ENCODE measurements around the gene ANAPC4. TPM values are rescaled to one million over a fixed set of nuclear protein-coding genes. Genes with fewer than 3 reads are reported as not detected.

Gene ANAPC4
- total and polyA plus RNA-seq, 2 of the 4 experiments (the other 2 are of a cell fraction) = 12.4 to 18.3 TPM

DNA sequence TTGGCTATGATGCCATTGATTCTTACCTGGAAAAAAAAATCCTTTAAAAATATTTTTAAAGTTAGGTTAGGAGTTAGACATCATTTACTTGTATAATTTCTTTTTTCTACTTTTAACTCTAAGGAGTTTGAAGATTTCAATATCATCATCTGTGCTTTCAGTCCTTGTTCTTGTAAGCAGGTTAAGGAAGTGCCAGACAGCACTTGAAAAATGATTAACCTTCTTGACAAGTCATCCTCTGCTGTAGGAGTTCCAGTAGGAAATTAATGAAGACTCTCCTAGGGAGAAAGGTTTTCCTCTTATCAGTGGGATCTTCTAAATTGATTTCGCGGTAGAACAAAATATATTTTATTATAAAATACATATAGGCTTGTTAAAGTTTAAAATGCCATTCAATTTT, 29.1 kb upstream of the ANAPC4 start:
- H2BK20ac ChIP-seq (ENCODE audit: low read depth, low read length) = no peak overlapping the region
- H4K20me1 ChIP-seq (ENCODE audit: insufficient read depth, low read length) = no peaks in the 10 kb centered on the region
- H3K27ac ChIP-seq (ENCODE audit: insufficient read depth, low read length) = no peak overlapping the region
- TF ChIP-seq CHD1 (IDR thresholded peaks at IDR 0.05; ENCODE audit: low read depth, low read length) (no peak), CEBPB (IDR thresholded peaks at IDR 0.05; ENCODE audit: low read depth, low read length) (no peak), RFX5 (IDR thresholded peaks at IDR 0.05; ENCODE audit: low read depth, low read length) (no peak), SMC3 (IDR thresholded peaks at IDR 0.05; ENCODE audit: low read depth, low read length) (no peak), FOS (IDR thresholded peaks at IDR 0.05; ENCODE audit: low read depth, low read length) (no peak), POLR2A (IDR thresholded peaks at IDR 0.05; ENCODE audit: low read depth, low read length) (no peak), RCOR1 (IDR thresholded peaks at IDR 0.05; ENCODE audit: insufficient replicate concordance, low read length) (no peak), BHLHE40 (IDR thresholded peaks at IDR 0.05; ENCODE audit: low read depth, low read length) (no peak)
- TF ChIP-seq, protein P1, sequence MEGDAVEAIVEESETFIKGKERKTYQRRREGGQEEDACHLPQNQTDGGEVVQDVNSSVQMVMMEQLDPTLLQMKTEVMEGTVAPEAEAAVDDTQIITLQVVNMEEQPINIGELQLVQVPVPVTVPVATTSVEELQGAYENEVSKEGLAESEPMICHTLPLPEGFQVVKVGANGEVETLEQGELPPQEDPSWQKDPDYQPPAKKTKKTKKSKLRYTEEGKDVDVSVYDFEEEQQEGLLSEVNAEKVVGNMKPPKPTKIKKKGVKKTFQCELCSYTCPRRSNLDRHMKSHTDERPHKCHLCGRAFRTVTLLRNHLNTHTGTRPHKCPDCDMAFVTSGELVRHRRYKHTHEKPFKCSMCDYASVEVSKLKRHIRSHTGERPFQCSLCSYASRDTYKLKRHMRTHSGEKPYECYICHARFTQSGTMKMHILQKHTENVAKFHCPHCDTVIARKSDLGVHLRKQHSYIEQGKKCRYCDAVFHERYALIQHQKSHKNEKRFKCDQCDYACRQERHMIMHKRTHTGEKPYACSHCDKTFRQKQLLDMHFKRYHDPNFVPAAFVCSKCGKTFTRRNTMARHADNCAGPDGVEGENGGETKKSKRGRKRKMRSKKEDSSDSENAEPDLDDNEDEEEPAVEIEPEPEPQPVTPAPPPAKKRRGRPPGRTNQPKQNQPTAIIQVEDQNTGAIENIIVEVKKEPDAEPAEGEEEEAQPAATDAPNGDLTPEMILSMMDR (conservative IDR thresholded peaks at IDR 0.05; ENCODE audit: low read depth, low read length) = no peak
- TF ChIP-seq, protein P2, sequence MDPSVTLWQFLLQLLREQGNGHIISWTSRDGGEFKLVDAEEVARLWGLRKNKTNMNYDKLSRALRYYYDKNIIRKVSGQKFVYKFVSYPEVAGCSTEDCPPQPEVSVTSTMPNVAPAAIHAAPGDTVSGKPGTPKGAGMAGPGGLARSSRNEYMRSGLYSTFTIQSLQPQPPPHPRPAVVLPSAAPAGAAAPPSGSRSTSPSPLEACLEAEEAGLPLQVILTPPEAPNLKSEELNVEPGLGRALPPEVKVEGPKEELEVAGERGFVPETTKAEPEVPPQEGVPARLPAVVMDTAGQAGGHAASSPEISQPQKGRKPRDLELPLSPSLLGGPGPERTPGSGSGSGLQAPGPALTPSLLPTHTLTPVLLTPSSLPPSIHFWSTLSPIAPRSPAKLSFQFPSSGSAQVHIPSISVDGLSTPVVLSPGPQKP (IDR thresholded peaks at IDR 0.05; ENCODE audit: borderline replicate concordance, low read depth, low read length) = no peak
- TF ChIP-seq, protein P3, sequence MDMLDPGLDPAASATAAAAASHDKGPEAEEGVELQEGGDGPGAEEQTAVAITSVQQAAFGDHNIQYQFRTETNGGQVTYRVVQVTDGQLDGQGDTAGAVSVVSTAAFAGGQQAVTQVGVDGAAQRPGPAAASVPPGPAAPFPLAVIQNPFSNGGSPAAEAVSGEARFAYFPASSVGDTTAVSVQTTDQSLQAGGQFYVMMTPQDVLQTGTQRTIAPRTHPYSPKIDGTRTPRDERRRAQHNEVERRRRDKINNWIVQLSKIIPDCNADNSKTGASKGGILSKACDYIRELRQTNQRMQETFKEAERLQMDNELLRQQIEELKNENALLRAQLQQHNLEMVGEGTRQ (IDR thresholded peaks at IDR 0.05; ENCODE audit: low read depth, low read length) = no peak
- no peaks in the 10 kb centered on the region for H3K27me3 ChIP-seq (ENCODE audit: control insufficient read depth, insufficient read depth, low read length)
- DNase-seq (no peak), ATAC-seq (ENCODE audit: low read depth) (no peak)
- H2BK15ac ChIP-seq (ENCODE audit: low read depth, low read length) = no peak overlapping the region
- no peaks in the 10 kb centered on the region for H3K9me3 ChIP-seq (ENCODE audit: control insufficient read depth, insufficient read depth, low read length)
- no peak overlapping the region for H3K9ac ChIP-seq (ENCODE audit: low read depth, low read length)
- BruUV-seq (replicated peaks) = no TSS peak
- 0 out of 2 replicates have a peak, but pooled peaks cover 2% of the 10 kb centered on the region for H3K36me3 ChIP-seq (ENCODE audit: control insufficient read depth, insufficient read depth, low read length)
- intact Hi-C loops (cut with micrococcal nuclease) = no loop called here
- no peak overlapping the region for H3K4me2 ChIP-seq (ENCODE audit: low read depth, low read length)
- H3K23ac ChIP-seq (ENCODE audit: low read depth, low read length) = no peak overlapping the region
- H2BK5ac ChIP-seq (ENCODE audit: low read depth, low read length, poor library complexity, severe bottlenecking) = no peak overlapping the region
- no peak overlapping the region for H2AFZ ChIP-seq (replicated peaks; ENCODE audit: low read length, poor library complexity)
- CTCF ChIA-PET = interaction anchor here (0.6 to 1.3 kb wide), 2 partner anchors 28 to 36 kb away, joined by 3 to 6 read pairs; partner anchors contain the start of gene ZCCHC4
- H3K4me3 ChIP-seq (ENCODE audit: insufficient read depth, low read depth, low read length) = no peak overlapping the region
- no peak overlapping the region for H2BK120ac ChIP-seq (ENCODE audit: low read depth, low read length)
- H2AK9ac ChIP-seq (replicated peaks; ENCODE audit: low read depth, low read length, poor library complexity) = no peak overlapping the region
- no peak overlapping the region for H3K18ac ChIP-seq (ENCODE audit: low read depth, low read length)
- H3K56ac ChIP-seq (ENCODE audit: extremely low read depth, insufficient read depth, low read length) = no peak overlapping the region
- WGBS, 2 experiments (ENCODE audit: extremely low coverage in 2 of 2, insufficient read length in 1 of 2) = no CpG with 5 or more reads among the region's 2 CpGs
- no peak overlapping the region for H2AK5ac ChIP-seq (ENCODE audit: low read depth, low read length)
- dilution Hi-C loops (cut with HindIII; ENCODE audit: low sequenced_read_pairs, unreplicated experiment) = no loop called here
- no peak overlapping the region for H3K14ac ChIP-seq (replicated peaks; ENCODE audit: low read depth, low read length)
- H3K4me1 ChIP-seq (ENCODE audit: control insufficient read depth, insufficient read depth, low read length) = peaks cover 4% of the 10 kb centered on the region; the same call in 1 of the 2 replicates
- H3K79me1 ChIP-seq (ENCODE audit: low read depth in 1 of 2, low read length in 2 of 2) = peaks cover 0 to 2% of the 10 kb centered on the region in 2 experiments; a peak in 2 of 4 replicates
- H4K5ac ChIP-seq (ENCODE audit: low read depth, low read length) = no peak overlapping the region
- H4K8ac ChIP-seq (ENCODE audit: low read depth in 2 of 2, low read length in 2 of 2) = no peak overlapping the region
- H3K9me1 ChIP-seq (ENCODE audit: insufficient read depth, low read length) = no peaks in the 10 kb centered on the region; the same call in 1 of the 2 replicates
- H4K91ac ChIP-seq (ENCODE audit: insufficient read depth, low read depth, low read length) = no peak overlapping the region
- H3K4ac ChIP-seq (ENCODE audit: low read depth, low read length) = no peak overlapping the region
- POLR2A ChIA-PET (ENCODE audit: unreplicated experiment) = no interaction called here
- in situ Hi-C loops (cut with MboI; ENCODE audit: low sequenced_read_pairs) = no loop called here
